Activated CD4-positive, alpha-beta T cell treated with anti-CD3 and anti-CD28 coated beads, Interleukin-2, amount 10 ng/mL, durations not matched to agents 24 days and 14 days (primary cell): ENCODE results near the gene NTNG1. TPM values are rescaled to one million over a fixed set of nuclear protein-coding genes. Genes with fewer than 3 reads are reported as not detected.
A peak's percentile ranks its signal among the peaks of the same experiment; 100 is the strongest.
"Not testable (repeated sequence)": the region's sequence is repeated elsewhere in the genome, so short reads cannot be mapped to it uniquely, and the experiment has no call there.

Source experiments
- DNase-seq: peaks from one replicate; pipeline ENCODE4 v3.0.0; 2022
- H3K27ac Mint-ChIP-seq: one replicate; pipeline ENCODE4 v1.8.0; 2022; ENCODE audit warnings: mild to moderate bottlenecking, mixed read lengths
- H3K27me3 Mint-ChIP-seq: one replicate; pipeline ENCODE4 v1.8.0; 2022; ENCODE audit warnings: mixed read lengths
- H3K36me3 Mint-ChIP-seq: one replicate; pipeline ENCODE4 v1.8.0; 2022; ENCODE audit warnings: low read depth, mild to moderate bottlenecking, mixed read lengths
- H3K4me1 Mint-ChIP-seq: one replicate; pipeline ENCODE4 v1.8.0; 2021; ENCODE audit warnings: mixed read lengths
- H3K4me3 Mint-ChIP-seq: one replicate; pipeline ENCODE4 v1.8.0; 2022; ENCODE audit warnings: mild to moderate bottlenecking, moderate library complexity, mixed read lengths
- H3K9me3 Mint-ChIP-seq: one replicate; pipeline ENCODE4 v1.8.0; 2021; ENCODE audit warnings: mixed read lengths
- intact Hi-C: fragments of 100-400 bp; cut with micrococcal nuclease; formaldehyde crosslinking; loops from one replicate; pipeline ENCODE4 v1.15.1; 2023
- total RNA-seq: library from RNA; stranded (reverse); gene quantifications from 2 replicates; pipeline ENCODE4 v1.2.3, GENCODE V29; 2022

NTNG1 gene
- not detected in 2 replicates for total RNA-seq

DNA sequence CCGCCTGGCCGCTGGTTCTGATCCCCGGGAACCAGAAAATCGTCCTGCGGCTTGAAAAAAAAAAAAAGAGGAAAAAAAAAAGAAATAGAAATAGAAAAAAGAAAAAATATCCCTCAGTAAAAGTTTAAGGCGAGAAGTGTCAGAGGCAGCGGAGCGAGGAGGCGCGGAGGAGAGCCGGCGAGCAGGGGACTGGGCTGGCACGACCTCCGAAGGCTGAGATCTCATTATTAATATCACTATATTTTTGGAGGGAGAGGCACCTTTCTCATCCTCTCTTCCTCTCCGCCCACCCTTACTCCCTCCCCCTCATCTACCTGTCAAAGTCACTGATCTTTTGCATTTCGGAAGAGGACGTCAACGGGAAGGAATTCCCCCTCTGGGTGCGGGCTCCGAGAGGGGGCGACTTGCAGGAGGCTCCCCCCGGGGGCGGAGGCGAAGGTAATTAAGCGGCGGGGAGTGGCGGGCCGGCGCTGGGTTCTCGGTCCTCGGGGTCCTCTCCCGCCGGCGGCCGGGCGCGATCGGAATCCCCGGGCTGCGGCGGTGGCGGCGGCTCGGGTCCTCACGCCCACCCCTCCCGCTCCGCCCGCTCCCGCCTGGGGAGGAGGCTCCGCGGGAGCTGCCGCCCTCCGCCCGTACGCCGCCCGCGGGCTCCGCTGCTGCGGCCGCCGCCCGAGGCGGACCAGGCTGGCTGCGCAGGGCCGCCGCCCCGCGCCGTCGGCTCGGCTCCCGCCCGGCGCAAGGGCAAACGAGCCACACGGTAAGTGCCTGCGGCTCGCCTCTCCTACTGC lies at the start of gene NTNG1:
Gene NTNG1, plus strand, starts transcription at position 337 of the 788 bp plus-strand sequence.
- intact Hi-C loops, result loop anchor here (2.0 to 10.0 kb wide), 2 partner anchors 84 to 176 kb away; partner anchors contain the start of gene PRMT6
- DNase-seq, result no peak

DNA sequence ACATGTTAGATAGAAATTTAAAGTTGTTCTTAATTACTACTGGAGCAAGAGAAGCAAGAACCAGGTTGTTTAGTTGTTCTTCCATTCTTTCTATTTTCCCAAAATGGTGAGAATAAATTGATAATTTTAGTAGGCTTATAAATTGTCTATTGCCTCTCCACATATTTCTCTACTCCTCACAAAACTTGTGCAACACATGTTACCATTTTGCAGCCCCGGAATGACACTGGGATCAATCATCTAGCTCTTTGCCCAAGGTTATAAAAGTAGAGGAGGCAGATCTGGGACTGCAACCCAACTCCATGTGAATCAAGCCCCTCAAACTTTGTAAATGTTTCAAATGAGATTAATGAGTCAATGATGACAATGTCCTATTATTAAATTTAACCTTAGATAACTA lies 49.4 kb upstream of the NTNG1 start:
- intact Hi-C loops, result no loop called here
- no peaks in the 10 kb centered on the region for H3K9me3 Mint-ChIP-seq
- no peak overlapping the region for H3K27ac Mint-ChIP-seq
- no peaks in the 10 kb centered on the region for H3K4me1 Mint-ChIP-seq
- no peaks in the 10 kb centered on the region for H3K36me3 Mint-ChIP-seq
- H3K4me3 Mint-ChIP-seq, result no peak overlapping the region
- peaks cover 4% of the 10 kb centered on the region for H3K27me3 Mint-ChIP-seq
- no peak for DNase-seq

More for the DNA sequence above, at the start of gene NTNG1:
- peaks cover 55% of the 10 kb centered on the region for H3K27me3 Mint-ChIP-seq
- H3K27ac Mint-ChIP-seq, result no peak within 1 kb of the TSS
- H3K4me3 Mint-ChIP-seq, result peak within 1 kb of the TSS; percentile 76
- no peaks in the 10 kb centered on the region for H3K9me3 Mint-ChIP-seq
- H3K4me1 Mint-ChIP-seq, result peaks cover 14% of the 10 kb centered on the region
- no peaks in the 10 kb centered on the region for H3K36me3 Mint-ChIP-seq

DNA sequence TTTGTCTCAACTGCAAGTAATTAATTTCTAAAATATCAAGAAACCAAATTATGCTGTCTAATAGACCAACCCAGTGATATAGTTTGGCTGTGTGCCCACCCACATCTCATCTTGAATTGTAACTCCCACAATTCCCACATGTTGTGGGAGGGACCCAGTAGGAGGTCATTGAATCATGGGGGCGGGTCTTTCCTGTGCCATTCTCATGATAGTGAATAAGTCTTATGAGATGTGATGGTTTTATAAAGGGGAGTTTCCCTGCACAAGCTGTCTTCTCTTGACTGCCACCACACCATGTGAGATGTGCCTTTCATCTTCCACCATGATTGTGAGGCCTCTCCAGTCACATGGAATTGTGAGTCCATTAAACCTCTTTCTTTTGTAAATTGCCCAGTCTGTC lies 47.4 kb upstream of the NTNG1 start:
- H3K36me3 Mint-ChIP-seq, H3K27ac Mint-ChIP-seq, H3K4me1 Mint-ChIP-seq, H3K4me3 Mint-ChIP-seq, H3K27me3 Mint-ChIP-seq, H3K9me3 Mint-ChIP-seq, intact Hi-C loops, DNase-seq: not testable (repeated sequence)

DNA sequence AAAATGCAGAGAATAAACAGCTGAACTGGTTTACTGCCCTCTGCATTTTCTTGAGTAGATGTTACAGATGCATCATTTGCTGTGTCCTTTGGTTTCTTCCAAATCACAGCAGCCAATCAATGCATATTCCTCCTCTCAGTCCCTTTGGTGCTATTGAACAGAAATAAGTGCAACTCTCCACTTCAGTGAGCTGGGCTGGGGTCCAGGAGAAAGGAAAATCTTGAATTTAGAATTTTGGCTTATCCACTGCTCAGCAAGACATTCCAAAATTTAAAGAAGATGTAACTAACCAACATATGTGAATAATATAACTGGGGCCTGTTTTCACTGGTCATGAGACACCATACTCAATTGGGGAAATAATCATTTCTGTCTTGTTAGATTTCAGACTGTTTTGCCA lies 45.2 kb upstream of the NTNG1 start:
- Mint-ChIP-seq H3K27ac (no peak overlapping the region), H3K9me3 (no peaks in the 10 kb centered on the region), H3K27me3 (no peaks in the 10 kb centered on the region), H3K4me3 (no peak overlapping the region), H3K36me3 (no peaks in the 10 kb centered on the region), H3K4me1 (no peaks in the 10 kb centered on the region)
- DNase-seq, result no peak
- intact Hi-C loops, result no loop called here

DNA sequence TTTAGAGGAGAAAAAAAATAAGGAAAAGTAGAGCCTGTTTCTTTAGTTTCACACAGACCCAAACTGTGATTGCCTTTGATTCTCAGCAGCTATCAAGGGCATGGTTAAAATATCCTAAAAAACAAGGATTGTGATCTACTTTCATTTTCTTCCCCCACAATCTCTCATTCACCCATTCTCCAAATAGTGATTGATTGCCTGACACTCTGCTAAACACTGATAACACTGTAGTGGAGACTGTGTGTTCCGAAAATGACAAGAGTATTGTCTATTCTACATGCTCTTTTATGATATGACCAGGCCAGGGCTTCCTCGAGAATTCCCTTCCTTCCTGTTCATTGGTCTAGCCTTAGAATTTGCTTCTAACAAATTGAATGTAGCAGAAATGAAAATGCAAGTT lies 44.1 kb upstream of the NTNG1 start:
- Mint-ChIP-seq H3K4me1 (no peaks in the 10 kb centered on the region), H3K36me3 (no peaks in the 10 kb centered on the region), H3K27ac (no peak overlapping the region), H3K4me3 (no peak overlapping the region), H3K9me3 (no peaks in the 10 kb centered on the region), H3K27me3 (no peaks in the 10 kb centered on the region)
- no peak for DNase-seq
- intact Hi-C loops, result no loop called here

DNA sequence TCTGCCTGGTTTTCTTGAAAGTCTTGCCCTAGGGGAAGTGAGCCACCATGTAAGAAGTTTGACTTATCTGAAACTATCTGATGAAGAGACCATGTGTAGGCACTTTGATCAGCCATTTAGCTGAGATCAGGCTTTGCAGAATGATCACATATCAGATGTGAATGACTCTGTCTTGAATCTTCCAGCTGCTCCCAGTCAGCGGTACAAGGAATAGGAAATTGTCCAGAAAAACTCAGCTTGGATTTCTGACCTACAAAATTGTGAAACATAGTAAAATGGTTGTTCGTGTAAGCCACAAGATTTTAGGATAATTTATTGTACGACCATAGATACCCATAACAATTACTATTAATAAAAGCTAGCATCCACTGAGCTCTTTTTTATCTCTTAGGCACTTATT lies 41.9 kb upstream of the NTNG1 start:
- Mint-ChIP-seq H3K36me3 (no peaks in the 10 kb centered on the region), H3K4me1 (no peaks in the 10 kb centered on the region), H3K27me3 (no peaks in the 10 kb centered on the region), H3K9me3 (no peaks in the 10 kb centered on the region), H3K4me3 (no peak overlapping the region), H3K27ac (no peak overlapping the region)
- intact Hi-C loops, result no loop called here
- no peak for DNase-seq

DNA sequence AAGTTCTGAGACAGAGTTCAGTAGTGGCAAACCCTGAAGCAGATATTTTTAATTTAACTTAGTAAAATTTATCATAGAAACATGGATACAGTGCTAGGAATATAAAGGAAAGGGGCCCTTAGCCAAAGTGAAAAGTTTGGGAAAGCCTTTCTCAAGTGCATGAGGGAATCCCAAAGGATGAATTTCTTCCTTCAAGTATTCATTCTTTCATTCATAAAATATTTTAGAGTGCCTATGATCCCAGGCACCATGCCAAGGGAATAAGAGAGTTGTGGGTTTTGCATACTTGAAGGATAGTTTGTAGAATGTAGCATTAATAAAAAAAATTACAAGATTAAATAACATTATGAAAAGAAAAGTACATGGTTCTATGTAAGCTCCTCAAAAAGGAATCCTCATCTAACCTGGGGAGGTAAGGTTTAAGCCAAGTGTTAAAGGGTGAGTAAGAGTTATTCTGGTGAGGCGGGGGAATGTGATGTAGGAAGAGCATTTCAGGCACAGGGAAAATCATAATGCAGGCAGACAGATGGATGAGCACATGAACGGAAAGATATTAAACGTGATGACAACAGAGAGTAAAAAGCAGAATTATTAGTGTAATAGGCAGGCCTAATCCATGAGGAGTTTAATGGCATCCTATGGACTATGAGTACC lies 40.4 kb upstream of the NTNG1 start:
- DNase-seq, result no peak

DNA sequence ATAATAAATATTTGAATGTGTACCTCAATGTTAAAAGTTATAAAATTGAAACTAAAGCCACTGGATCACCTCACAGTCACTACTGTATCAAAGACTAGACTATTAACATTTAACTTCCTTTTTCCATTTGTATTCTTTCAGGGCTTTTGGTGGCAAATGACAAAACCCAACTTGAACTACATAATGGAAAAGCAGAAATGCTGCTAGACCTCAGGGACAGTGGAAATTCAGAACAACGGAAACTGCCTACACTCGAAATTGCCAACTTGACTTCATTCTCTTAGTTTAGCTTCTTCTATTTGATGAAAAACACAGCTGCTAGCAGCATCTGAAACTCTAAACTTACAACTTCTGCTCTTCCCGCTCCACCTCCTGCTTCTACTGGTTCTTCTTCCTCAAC lies 34.9 kb upstream of the NTNG1 start:
- DNase-seq, result no peak
- no peak overlapping the region for H3K4me3 Mint-ChIP-seq
- H3K9me3 Mint-ChIP-seq, result no peaks in the 10 kb centered on the region
- no peak overlapping the region for H3K27ac Mint-ChIP-seq
- H3K36me3 Mint-ChIP-seq, result no peaks in the 10 kb centered on the region
- no peaks in the 10 kb centered on the region for H3K27me3 Mint-ChIP-seq
- no peaks in the 10 kb centered on the region for H3K4me1 Mint-ChIP-seq
- intact Hi-C loops, result no loop called here

More for the DNA sequence above, 40.4 kb upstream of the NTNG1 start:
- no peak overlapping the region for H3K4me3 Mint-ChIP-seq
- intact Hi-C loops, result no loop called here
- H3K9me3 Mint-ChIP-seq, result no peaks in the 10 kb centered on the region
- H3K36me3 Mint-ChIP-seq, result no peaks in the 10 kb centered on the region
- H3K27me3 Mint-ChIP-seq, result no peaks in the 10 kb centered on the region
- H3K4me1 Mint-ChIP-seq, result no peaks in the 10 kb centered on the region
- no peak overlapping the region for H3K27ac Mint-ChIP-seq

DNA sequence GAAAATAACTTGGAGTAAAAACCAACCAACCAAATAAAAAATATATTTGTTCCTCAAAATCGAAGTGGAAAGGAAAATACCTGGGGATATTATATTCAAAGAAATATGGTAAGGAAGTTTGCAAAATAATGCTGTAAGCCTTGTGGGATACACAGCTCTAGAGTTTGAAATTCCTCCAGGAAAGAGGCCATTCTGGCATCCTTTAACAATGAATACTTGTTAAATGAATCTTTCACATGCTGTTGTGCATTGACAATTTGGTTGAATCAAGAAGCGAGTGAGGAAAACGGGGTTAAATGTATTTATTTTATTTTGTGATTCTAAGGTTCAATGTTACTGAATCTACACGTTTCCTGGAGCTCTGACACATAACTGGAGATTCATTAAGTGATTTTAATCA lies 30.5 kb upstream of the NTNG1 start:
- intact Hi-C loops, result no loop called here
- Mint-ChIP-seq H3K27me3 (no peaks in the 10 kb centered on the region), H3K9me3 (no peaks in the 10 kb centered on the region), H3K27ac (no peak overlapping the region), H3K4me3 (no peak overlapping the region), H3K36me3 (no peaks in the 10 kb centered on the region), H3K4me1 (no peaks in the 10 kb centered on the region)
- no peak for DNase-seq

DNA sequence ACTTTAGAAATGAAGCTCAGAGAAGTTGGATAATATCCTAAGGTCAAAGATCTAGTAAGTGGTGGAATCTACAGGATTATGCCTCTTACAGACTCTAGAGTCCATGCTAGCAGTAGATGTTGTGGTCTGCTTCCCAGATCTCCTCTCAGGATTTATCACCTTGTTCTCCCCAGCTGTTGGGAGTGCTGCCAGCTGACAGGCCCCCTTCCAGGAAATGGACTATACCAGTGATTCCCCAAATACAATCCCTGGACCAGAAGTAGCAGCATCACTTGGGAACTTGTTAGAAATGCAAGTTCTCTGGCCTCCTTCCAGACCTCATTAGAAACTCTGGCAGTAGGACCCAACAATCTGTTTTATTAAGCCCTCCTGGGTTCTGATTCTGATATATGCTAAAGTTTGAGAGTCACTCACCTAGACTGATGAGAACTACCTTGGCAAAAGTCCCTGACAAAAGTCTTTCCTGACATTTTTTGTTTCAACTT lies 24.5 kb upstream of the NTNG1 start:
- Mint-ChIP-seq H3K27ac (no peak overlapping the region), H3K9me3 (no peaks in the 10 kb centered on the region)

DNA sequence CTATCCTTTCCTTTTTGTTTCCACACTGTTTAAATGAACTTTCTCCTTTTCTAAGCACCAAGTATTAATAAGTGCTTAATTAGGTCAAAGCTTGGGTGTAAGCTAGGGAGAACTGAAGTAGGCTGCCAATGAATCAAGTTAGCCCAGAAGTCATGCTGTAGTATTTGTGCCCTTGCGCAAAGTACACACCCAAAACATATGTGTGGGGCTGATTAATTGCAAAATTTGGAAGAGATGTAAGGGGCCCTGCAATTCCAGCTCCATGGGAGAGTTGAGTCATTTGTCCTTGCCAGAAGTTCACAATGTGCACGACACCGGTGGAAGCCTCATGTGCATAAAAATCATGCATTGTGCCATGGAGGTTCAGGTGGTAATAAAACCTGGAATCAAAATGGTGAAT lies 18.6 kb upstream of the NTNG1 start:
- Mint-ChIP-seq H3K9me3 (no peaks in the 10 kb centered on the region), H3K36me3 (no peaks in the 10 kb centered on the region), H3K27me3 (no peaks in the 10 kb centered on the region), H3K4me3 (no peak overlapping the region), H3K27ac (no peak overlapping the region), H3K4me1 (no peaks in the 10 kb centered on the region)
- DNase-seq, result no peak
- intact Hi-C loops, result no loop called here

More for the DNA sequence above, 24.5 kb upstream of the NTNG1 start:
- Mint-ChIP-seq H3K27me3 (no peaks in the 10 kb centered on the region), H3K36me3 (no peaks in the 10 kb centered on the region), H3K4me1 (no peaks in the 10 kb centered on the region), H3K4me3 (no peak overlapping the region)
- intact Hi-C loops, result no loop called here
- DNase-seq, result no peak

DNA sequence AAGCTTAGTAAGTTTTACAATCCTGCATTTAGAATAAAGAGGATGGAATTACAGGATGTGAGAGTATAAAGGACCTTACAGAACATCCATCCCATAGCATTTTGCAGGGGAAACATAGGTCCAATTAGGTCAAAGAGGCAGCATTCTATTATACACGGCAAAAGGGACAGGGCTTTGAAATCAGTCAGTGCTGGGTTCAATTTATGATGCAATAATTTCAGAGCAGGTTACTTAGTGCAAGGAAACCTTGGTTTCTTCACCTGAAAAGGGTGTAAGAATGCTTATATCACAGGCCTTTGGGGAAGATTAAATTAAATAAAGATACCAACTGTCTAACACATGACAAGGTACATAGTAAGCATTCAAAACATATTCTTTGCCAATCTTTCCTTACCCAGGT lies 17.1 kb upstream of the NTNG1 start:
- no peaks in the 10 kb centered on the region for H3K36me3 Mint-ChIP-seq
- H3K9me3 Mint-ChIP-seq, result no peaks in the 10 kb centered on the region
- no peaks in the 10 kb centered on the region for H3K4me1 Mint-ChIP-seq
- no peak overlapping the region for H3K27ac Mint-ChIP-seq
- intact Hi-C loops, result no loop called here
- no peak overlapping the region for H3K4me3 Mint-ChIP-seq
- no peaks in the 10 kb centered on the region for H3K27me3 Mint-ChIP-seq
- DNase-seq, result no peak

DNA sequence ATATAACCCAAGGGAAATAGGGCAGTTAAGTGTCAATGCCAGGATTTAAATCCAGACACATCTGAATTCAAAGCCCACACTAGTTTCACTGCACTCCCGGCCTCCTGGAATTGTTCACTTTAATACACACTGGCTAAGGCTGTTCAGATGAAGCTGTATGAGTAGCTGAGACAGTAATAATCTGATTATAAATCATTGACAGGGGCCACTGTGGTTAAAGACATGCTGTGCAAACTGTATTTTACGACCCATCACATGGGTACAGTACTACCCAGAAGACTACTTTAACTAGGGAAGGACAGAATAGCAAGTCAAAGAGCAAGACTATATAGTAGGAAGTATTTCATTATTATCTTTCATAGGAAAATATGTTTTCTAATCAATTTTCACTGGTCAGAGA lies 16.1 kb upstream of the NTNG1 start:
- no peak for DNase-seq
- intact Hi-C loops, result no loop called here
- no peak overlapping the region for H3K27ac Mint-ChIP-seq
- no peaks in the 10 kb centered on the region for H3K36me3 Mint-ChIP-seq
- no peaks in the 10 kb centered on the region for H3K4me1 Mint-ChIP-seq
- H3K4me3 Mint-ChIP-seq, result no peak overlapping the region
- H3K9me3 Mint-ChIP-seq, result no peaks in the 10 kb centered on the region
- no peaks in the 10 kb centered on the region for H3K27me3 Mint-ChIP-seq

DNA sequence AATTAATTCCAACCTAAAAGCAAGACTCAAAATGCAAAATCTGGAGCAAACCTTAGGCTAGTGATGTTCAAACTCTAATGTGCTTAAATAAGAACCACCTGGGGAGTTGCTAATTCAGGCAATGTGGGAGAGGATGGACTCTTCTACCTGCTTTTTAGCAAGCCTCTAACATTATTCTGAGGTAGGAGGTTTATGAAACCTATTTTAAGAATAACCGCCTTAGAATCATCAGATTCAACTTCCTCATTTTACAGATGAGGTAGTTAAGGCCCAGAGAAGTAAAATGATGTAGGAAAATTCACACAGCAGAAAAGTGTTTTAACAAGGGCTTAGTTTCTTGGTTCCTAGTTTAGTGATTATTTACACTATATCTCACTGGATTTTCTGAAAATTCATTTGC lies 8.6 kb upstream of the NTNG1 start:
- Mint-ChIP-seq H3K4me3 (no peak overlapping the region), H3K27ac (no peak overlapping the region), H3K4me1 (no peaks in the 10 kb centered on the region), H3K9me3 (no peaks in the 10 kb centered on the region), H3K27me3 (no peaks in the 10 kb centered on the region), H3K36me3 (no peaks in the 10 kb centered on the region)
- intact Hi-C loops, result no loop called here
- no peak for DNase-seq
